LHCN-M2 (cell line): Measurements from ENCODE around the gene DNAH7. TPM values are rescaled to one million over a fixed set of nuclear protein-coding genes. Genes with fewer than 3 reads are reported as not detected.

Source experiments
- DNase-seq: peaks from one replicate; pipeline ENCODE4 v3.0.0-alpha.2; 2012; ENCODE audit warnings: low read depth
- total RNA-seq: library from RNA; depleted of rRNA; stranded (reverse); fragments of >200 nt; gene quantifications from 2 replicates; pipeline ENCODE4 v1.2.3, GENCODE V29; 2014

DNAH7 gene
- total RNA-seq, 1 experiment from 2014 or later = 0.86 TPM

- DNase-seq = no peak
Observed at GRCh38 chr2:196079052-196079451, 10.4 kb upstream of the DNAH7 start.

- DNase-seq = peak; percentile 54
Observed at GRCh38 chr2:196077821-196078220, 9.2 kb upstream of the DNAH7 start.

GRCh38 chr2:196076778-196077568 is 8.3 kb upstream of the DNAH7 start:
- no peak for DNase-seq

GRCh38 chr2:196075196-196075595 is 6.6 kb upstream of the DNAH7 start:
- DNase-seq = peak; percentile 33

- DNase-seq = peak; percentile 57
Observed at GRCh38 chr2:196074631-196075030, 6.0 kb upstream of the DNAH7 start.

- no peak for DNase-seq
Observed at GRCh38 chr2:196073521-196073920, 4.9 kb upstream of the DNAH7 start.

- DNase-seq = no peak
Observed at GRCh38 chr2:196067088-196067382, 1.6 kb downstream of the DNAH7 start.

GRCh38 chr2:196066291-196067087 is 2.1 kb downstream of the DNAH7 start:
- DNase-seq = peak; percentile 52

- no peak for DNase-seq
Observed at GRCh38 chr2:196063773-196064172, 4.9 kb downstream of the DNAH7 start.

- DNase-seq = no peak
Observed at GRCh38 chr2:196059491-196059960, 9.1 kb downstream of the DNAH7 start.

GRCh38 chr2:196054631-196055030 is 14.0 kb downstream of the DNAH7 start:
- DNase-seq = no peak

GRCh38 chr2:196046123-196046917 is 22.3 kb downstream of the DNAH7 start:
- DNase-seq = peak; percentile 13

- peak; percentile 34 for DNase-seq
Observed at GRCh38 chr2:196041786-196042185, 26.9 kb downstream of the DNAH7 start.

- DNase-seq = peak; percentile 1
Observed at GRCh38 chr2:196040218-196040617, 28.4 kb downstream of the DNAH7 start.

- DNase-seq = no peak
Observed at GRCh38 chr2:196036442-196036841, 32.2 kb downstream of the DNAH7 start.

- no peak for DNase-seq
Observed at GRCh38 chr2:196018037-196018436, 50.6 kb downstream of the DNAH7 start.

GRCh38 chr2:196012314-196012713 is 56.3 kb downstream of the DNAH7 start:
- no peak for DNase-seq

GRCh38 chr2:196000551-196000950 is 68.1 kb downstream of the DNAH7 start:
- DNase-seq = no peak

- no peak for DNase-seq
Observed at GRCh38 chr2:195998070-195998469, 70.6 kb downstream of the DNAH7 start.

GRCh38 chr2:195995499-195995898 is 73.1 kb downstream of the DNAH7 start:
- no peak for DNase-seq

- DNase-seq = no peak
Observed at GRCh38 chr2:195993623-195994022, 75.0 kb downstream of the DNAH7 start.

- DNase-seq = no peak
Observed at GRCh38 chr2:195985741-195986140, 82.9 kb downstream of the DNAH7 start.
